Epithelial cell of proximal tubule (primary cell): Measurements from ENCODE around the gene DNAJB6. TPM values are rescaled to one million over a fixed set of nuclear protein-coding genes. Genes with fewer than 3 reads are reported as not detected.

ENCODE experiments used
- DNase-seq: peaks from one replicate; pipeline ENCODE4 v3.0.0-alpha.2; 2011; ENCODE audit warnings: low read depth
- H3K4me3 ChIP-seq: 2 replicates; pipeline ENCODE4 v1.5.1; 2011; ENCODE audit warnings: low read depth, mild to moderate bottlenecking, low read length
- CTCF ChIP-seq: conservative IDR thresholded peaks from 2 replicates; pipeline ENCODE4 v1.5.1; 2012; ENCODE audit warnings: low read depth, mild to moderate bottlenecking, low read length
- total RNA-seq: library from RNA; depleted of rRNA; stranded (reverse); fragments of >200 nt; gene quantifications from 2 replicates; pipeline ENCODE4 v1.2.3, GENCODE V29; 2015

The DNAJB6 gene
- total RNA-seq, 1 donor from 2014 or later: 108 TPM

GRCh38 chr7:157358041-157358752 lies 21.4 kb downstream of the DNAJB6 start:
- TF ChIP-seq CTCF: no peak
- no peak for DNase-seq
- H3K4me3 ChIP-seq: no peak overlapping the region

- H3K4me3 ChIP-seq: no peak overlapping the region
- no peak for DNase-seq
- no peak for TF ChIP-seq CTCF
Observed at GRCh38 chr7:157358753-157359096, 21.9 kb downstream of the DNAJB6 start.

- TF ChIP-seq CTCF: no peak
- DNase-seq: no peak
- H3K4me3 ChIP-seq: no peak overlapping the region
Observed at GRCh38 chr7:157359581-157359980, 22.8 kb downstream of the DNAJB6 start.

- H3K4me3 ChIP-seq: no peak overlapping the region
- TF ChIP-seq CTCF: no peak
- DNase-seq: no peak
Observed at GRCh38 chr7:157360483-157361025, 23.8 kb downstream of the DNAJB6 start.

- no peak for TF ChIP-seq CTCF
- no peak for DNase-seq
- H3K4me3 ChIP-seq: no peak overlapping the region
Observed at GRCh38 chr7:157361537-157361936, 24.7 kb downstream of the DNAJB6 start.

GRCh38 chr7:157362729-157363128 lies 25.9 kb downstream of the DNAJB6 start:
- no peak for TF ChIP-seq CTCF
- DNase-seq: no peak
- no peak overlapping the region for H3K4me3 ChIP-seq

- DNase-seq: no peak
- TF ChIP-seq CTCF: no peak
- no peak overlapping the region for H3K4me3 ChIP-seq
Observed at GRCh38 chr7:157366722-157367121, 29.9 kb downstream of the DNAJB6 start.
